ENCODE results near the gene POLQ.

The POLQ gene

DNA sequence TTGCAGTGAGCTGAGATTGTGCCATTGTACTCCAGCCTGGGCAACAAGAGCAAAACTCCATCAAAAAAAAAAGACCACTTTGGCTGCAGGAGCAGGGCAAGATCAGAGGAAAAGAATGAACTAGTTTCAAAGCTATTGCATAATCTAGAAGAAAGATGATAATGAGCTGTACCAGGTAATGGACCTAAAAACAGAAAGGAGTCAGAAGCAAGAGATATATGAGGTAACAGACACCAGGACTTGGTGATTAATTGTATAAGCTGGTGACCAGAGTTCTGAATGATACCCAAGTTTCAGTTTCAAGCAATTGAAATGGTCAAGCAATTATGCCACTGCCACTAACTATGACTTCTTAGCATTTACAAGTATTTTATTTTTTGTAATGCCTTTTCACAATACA is 2.9 kb downstream of the POLQ start:
- TF ChIP-seq, protein P1, sequence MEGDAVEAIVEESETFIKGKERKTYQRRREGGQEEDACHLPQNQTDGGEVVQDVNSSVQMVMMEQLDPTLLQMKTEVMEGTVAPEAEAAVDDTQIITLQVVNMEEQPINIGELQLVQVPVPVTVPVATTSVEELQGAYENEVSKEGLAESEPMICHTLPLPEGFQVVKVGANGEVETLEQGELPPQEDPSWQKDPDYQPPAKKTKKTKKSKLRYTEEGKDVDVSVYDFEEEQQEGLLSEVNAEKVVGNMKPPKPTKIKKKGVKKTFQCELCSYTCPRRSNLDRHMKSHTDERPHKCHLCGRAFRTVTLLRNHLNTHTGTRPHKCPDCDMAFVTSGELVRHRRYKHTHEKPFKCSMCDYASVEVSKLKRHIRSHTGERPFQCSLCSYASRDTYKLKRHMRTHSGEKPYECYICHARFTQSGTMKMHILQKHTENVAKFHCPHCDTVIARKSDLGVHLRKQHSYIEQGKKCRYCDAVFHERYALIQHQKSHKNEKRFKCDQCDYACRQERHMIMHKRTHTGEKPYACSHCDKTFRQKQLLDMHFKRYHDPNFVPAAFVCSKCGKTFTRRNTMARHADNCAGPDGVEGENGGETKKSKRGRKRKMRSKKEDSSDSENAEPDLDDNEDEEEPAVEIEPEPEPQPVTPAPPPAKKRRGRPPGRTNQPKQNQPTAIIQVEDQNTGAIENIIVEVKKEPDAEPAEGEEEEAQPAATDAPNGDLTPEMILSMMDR (IDR thresholded peaks at IDR 0.05; ENCODE audit: borderline replicate concordance, insufficient read depth, low read depth, low read length), result no peak
- H3K4me3 ChIP-seq (ENCODE audit: low read depth, low read length), result no peak overlapping the region

DNA sequence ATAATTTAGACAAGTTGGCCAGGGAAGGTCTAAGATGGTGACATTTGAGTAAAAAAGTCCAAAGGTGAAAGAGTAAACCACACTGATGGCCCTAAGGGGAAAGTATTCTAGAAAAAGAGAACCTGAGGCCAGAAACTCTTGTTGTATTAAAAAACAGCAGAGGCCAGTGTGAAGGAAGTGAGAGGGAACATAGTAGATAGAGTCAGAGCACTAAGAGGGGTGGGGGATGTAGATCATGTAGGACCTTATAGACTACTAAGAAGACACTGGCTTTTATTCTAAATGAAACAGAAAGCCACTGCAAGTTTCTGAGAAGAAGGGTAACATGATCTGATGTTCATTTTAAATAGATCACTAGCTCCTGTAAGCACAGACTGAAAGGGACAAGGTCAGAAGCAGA is 14.5 kb downstream of the POLQ start:
- TF ChIP-seq, protein P1 (IDR thresholded peaks at IDR 0.05; ENCODE audit: borderline replicate concordance, insufficient read depth, low read depth, low read length), result no peak
- no peak overlapping the region for H3K4me3 ChIP-seq (ENCODE audit: low read depth, low read length)

DNA sequence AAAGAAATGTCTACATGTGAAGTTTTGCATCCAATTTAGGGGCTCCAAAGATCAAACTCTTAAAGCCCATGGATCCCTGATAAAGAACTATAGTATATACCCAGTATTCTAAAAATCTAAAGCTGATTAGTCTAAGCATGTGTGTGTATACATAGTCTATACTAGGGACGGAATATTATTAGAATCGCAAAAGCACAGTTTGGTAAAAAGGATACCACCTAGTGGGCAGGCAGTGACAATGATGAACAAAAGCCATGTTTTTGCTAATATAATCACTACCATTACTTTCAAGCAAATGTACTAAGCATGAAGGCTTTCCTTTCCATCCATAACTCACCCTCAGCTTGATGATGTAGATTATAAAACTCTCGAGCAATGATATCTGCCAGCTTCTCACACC is 16.5 kb downstream of the POLQ start:
- TF ChIP-seq, protein P1 (IDR thresholded peaks at IDR 0.05; ENCODE audit: borderline replicate concordance, insufficient read depth, low read depth, low read length), result no peak; the same call in 1 of the 2 replicates
- H3K4me3 ChIP-seq (ENCODE audit: low read depth, low read length), result no peak overlapping the region

DNA sequence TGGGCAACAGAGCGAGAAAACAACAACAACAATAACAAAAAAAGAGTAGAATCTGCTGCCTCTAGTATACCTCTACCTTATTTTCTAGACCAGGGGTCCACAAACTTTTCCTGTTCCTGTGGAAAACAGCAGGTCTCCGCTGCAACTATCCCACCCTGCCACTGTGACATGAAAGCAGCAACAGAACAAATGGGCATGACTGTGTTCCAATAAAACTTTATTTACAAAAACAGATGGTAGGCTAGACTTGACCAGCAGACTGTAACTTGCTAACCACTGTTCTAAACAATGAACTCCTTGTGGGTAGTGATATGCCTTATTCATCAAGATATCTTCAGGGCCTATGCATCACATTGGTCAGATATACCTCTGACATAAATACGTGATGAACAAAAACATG is 25.3 kb downstream of the POLQ start:
- TF ChIP-seq, protein P1 (IDR thresholded peaks at IDR 0.05; ENCODE audit: borderline replicate concordance, insufficient read depth, low read depth, low read length), result no peak
- no peak overlapping the region for H3K4me3 ChIP-seq (ENCODE audit: low read depth, low read length)

DNA sequence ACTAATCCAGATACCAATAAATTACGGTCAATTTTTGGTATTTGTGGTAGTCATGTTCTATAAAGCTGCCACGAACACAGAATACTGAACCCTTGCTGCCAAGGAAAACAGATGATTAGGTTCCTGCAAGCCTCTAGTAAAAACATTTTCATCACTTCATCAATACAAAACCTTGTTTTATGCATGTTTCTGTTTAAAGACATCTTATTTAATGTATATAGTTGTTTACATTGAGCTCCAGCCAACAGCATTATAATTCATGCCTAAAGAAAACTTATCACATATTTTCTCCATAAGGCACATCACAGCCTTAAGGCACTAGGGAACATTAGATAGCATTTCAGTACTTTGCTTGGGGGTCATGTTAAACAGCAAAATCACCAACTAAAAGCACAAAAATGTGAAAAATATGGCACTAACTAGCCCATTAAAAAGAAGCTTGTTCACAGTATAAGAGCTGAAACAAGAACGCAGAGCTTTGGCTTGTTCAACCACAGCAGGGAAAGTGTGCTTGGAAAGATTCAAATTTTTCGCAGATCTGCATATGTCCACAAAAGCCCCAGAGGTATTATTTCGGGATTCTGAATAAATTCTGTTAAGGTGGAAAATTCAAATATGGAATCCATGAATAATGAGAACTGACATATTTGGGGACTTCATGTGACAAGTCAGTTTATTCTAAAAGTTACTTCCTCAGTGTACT is 27.7 kb downstream of the POLQ start:
- H3K4me3 ChIP-seq (ENCODE audit: low read depth, low read length), result no peak overlapping the region
- TF ChIP-seq, protein P1 (IDR thresholded peaks at IDR 0.05; ENCODE audit: borderline replicate concordance, insufficient read depth, low read depth, low read length), result no peak

DNA sequence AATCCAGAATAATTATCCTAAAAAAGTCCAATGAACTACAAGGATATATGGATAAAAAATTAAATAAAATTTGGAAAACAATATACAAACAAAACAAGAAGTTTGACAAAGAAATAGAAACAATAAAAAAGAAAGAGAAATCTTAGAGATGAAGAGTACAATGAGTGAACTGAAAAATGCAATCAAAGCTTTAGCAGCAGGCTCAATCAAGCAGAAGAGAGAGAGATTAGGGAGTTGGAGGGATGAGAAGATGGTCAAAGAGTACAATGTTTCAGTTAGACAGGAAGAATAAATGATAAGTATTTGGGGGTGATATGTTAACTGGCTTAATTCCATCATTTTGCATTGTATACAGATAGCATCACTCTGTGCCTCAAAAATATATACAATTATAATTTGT is 29.9 kb downstream of the POLQ start:
- H3K4me3 ChIP-seq (ENCODE audit: low read depth, low read length), result no peak overlapping the region
- TF ChIP-seq, protein P1 (IDR thresholded peaks at IDR 0.05; ENCODE audit: borderline replicate concordance, insufficient read depth, low read depth, low read length), result no peak

DNA sequence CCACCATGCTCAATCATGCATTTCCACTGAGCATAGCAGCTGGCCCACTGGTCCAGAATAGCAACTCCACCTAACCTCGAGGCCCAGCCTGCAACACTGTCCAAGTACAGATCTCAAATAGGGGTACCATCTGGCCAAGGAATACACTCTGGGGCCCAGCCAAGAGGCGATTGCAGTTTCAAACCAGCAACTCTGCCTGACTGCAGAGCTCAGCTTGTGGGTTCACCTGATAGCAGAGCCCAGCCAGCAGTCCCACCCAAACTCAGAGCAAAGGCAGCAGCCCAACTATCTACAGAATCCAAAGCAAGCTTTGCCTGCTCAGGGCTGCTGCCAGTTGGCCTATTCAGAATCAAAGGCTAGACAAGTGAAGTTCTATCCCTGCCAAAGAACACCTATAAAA is 30.5 kb downstream of the POLQ start:
- TF ChIP-seq, protein P1 (IDR thresholded peaks at IDR 0.05; ENCODE audit: borderline replicate concordance, insufficient read depth, low read depth, low read length), result no peak

More for the DNA sequence above, 30.5 kb downstream of the POLQ start:
- H3K4me3 ChIP-seq (ENCODE audit: low read depth, low read length), result no peak overlapping the region

All from GM12875 (cell line).